22Rv1 (cell line): ENCODE data around the gene SLC6A19.

ENCODE experiments used
- H3K27ac ChIP-seq: fragments of 450-650 bp; 2 replicates; pipeline ENCODE4 v1.5.1; 2017
- CTCF ChIP-seq: fragments of 450-650 bp; IDR thresholded peaks from 2 replicates; pipeline ENCODE4 v1.5.1; 2017; ENCODE audit warnings: mild to moderate bottlenecking
- ZFX ChIP-seq: fragments of 450-650 bp; IDR thresholded peaks from 2 replicates; pipeline ENCODE4 v1.6.1; 2017; ENCODE audit warnings: antibody characterized with exemption, borderline replicate concordance

The SLC6A19 gene

GRCh38 chr5:1172670-1173404 lies 28.6 kb upstream of the SLC6A19 start:
- no peak overlapping the region for H3K27ac ChIP-seq

GRCh38 chr5:1173485-1174070 lies 27.8 kb upstream of the SLC6A19 start:
- H3K27ac ChIP-seq: peak overlapping the region; percentile 38; the same call in 1 of the 2 replicates
- TF ChIP-seq ZFX: no peak
- no peak for TF ChIP-seq CTCF

More at GRCh38 chr5:1172670-1173404, 28.6 kb upstream of the SLC6A19 start:
- TF ChIP-seq ZFX: no peak
- TF ChIP-seq CTCF: no peak

DNA sequence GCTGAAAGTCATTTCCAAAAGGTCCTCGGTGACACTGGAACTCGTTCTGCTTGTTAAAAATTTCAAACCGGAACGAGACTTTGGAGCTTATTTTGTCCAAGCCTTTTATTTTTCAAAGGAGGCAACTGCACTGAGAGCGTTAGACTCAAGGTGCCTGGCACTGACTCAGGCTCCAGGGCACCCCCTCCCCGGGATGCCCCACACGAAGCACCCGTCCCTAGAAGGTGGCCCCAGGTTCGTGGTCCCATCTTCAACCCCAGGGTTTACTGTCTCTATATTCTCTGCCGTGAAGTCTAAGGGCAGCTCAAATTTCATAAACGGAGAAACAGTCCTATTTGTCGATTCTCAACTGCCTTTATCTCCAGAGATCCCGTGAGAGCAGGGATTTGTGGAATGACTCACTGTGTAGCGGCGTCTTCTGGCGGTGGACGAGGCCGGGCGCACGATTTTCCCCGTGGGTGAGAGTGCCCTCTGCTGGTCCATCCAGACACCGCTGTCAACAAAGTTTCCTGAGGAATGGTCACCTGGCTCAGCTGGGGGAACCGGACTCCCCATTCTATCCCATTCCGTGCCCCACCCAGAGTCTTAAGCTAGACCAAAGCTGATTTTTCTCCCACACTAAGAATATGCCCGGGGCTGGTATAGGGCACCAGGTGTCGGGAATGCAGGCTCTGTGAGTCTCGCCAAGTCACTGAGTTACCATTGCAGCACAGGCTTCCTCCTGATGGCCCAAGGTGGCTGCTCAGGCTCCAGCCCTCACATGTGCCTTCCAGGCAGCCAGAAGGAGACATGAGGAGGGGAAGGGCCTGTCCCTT lies 27.1 kb upstream of the SLC6A19 start:
- no peak for TF ChIP-seq ZFX
- TF ChIP-seq CTCF: peak; percentile 96
- H3K27ac ChIP-seq: peak overlapping the region; percentile 38; the same call in 1 of the 2 replicates

DNA sequence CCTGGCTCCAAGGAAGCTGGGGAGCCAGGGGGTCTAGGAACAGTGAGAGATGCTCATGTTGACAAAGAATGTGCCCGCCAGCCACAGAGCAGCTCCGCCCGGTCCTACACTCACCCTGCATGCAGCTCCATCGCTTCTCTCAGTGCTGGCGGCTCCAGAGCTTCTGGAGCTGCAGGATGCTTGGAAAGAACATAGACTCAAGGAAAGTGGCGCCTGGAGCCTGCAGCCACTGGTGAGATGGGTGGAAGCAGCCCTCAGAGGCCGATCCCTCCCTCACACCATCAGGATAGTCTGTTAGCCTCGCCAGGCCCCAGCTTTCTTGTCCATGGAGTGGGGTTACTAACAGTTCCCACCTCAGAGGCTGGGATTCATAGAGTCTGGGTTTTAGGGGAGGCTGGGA lies 26.4 kb upstream of the SLC6A19 start:
- TF ChIP-seq ZFX (no peak), CTCF (no peak)
- no peak overlapping the region for H3K27ac ChIP-seq

GRCh38 chr5:1175801-1176472 lies 25.5 kb upstream of the SLC6A19 start:
- no peak for TF ChIP-seq ZFX
- TF ChIP-seq CTCF: no peak
- H3K27ac ChIP-seq: no peak overlapping the region

- TF ChIP-seq CTCF (no peak), ZFX (no peak)
- H3K27ac ChIP-seq: no peak overlapping the region
Measured at GRCh38 chr5:1176473-1177391, 24.7 kb upstream of the SLC6A19 start.
